Central memory CD4-positive, alpha-beta T cell (primary cell): Measurements from ENCODE around the gene WAS.
"Not testable (repeated sequence)": the region's sequence is repeated elsewhere in the genome, so short reads cannot be mapped to it uniquely, and the experiment has no call there.

Source experiments
- DNase-seq: peaks from one replicate; pipeline ENCODE4 v3.0.0; 2022
- total RNA-seq, 3 experiments: gene quantifications; one replicate each; lab custom pipeline; 2026; lab: John Stamatoyannopoulos, UW

The WAS gene
- total RNA-seq = 37.2 to 58.8 (median 54.0) reads per million in 3 experiments

- peak; percentile 59 for DNase-seq
Observed at GRCh38 chrX:48683411-48683982, at the start of gene WAS. Gene WAS (plus strand): TSS chrX:48683799. CDS start chrX:48683854, 55 bp downstream.

- no peak for DNase-seq
Observed at GRCh38 chrX:48636301-48636700, 47.3 kb upstream of the WAS start.

- DNase-seq = no peak
Observed at GRCh38 chrX:48636776-48637175, 46.8 kb upstream of the WAS start.

DNA sequence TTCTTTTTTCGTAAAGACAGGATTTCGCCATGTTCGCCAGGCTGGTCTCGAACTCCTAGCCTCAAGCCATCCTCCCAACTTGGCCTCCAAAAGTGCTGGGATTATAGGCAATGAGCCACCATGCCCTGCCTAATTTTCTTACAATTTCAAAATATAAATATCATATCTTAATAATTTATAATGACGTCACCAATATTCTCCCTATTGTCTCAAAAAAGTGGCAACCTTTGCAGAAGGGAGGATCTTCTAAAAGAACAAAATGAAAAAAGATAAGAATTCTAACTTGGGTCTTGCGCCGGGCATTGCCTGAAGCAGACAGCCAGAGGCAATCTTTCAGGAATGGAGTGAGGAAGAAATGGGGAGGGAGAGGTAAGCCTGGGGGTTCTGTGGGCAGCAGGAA, 37.9 kb upstream of the WAS start:
- no peak for DNase-seq

GRCh38 chrX:48648336-48648751, 35.3 kb upstream of the WAS start:
- DNase-seq = peak; percentile 38

GRCh38 chrX:48649102-48649501, 34.5 kb upstream of the WAS start:
- no peak for DNase-seq

GRCh38 chrX:48652055-48652579, 31.5 kb upstream of the WAS start:
- not testable (repeated sequence) for DNase-seq

DNA sequence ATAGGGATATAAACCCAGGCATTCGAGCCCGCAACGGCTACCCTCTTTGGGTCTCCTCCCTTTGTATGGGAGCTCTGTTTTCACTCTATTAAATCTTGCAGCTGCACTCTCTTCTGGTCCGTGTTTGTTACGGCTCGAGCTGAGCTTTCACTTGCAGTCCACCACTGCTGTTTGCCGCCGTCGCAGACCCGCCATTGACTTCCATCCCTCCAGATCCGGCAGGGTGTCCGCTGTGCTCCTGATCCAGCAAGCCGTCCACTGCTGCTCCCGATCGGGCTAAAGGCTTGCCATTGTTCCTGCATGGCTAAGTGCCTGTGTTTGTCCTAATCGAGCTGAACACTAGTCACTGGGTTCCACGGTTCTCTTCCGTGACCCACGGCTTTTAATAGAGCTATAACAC, 28.9 kb upstream of the WAS start:
- not testable (repeated sequence) for DNase-seq

- DNase-seq = not testable (repeated sequence)
Observed at GRCh38 chrX:48659686-48660085, 23.9 kb upstream of the WAS start.

DNA sequence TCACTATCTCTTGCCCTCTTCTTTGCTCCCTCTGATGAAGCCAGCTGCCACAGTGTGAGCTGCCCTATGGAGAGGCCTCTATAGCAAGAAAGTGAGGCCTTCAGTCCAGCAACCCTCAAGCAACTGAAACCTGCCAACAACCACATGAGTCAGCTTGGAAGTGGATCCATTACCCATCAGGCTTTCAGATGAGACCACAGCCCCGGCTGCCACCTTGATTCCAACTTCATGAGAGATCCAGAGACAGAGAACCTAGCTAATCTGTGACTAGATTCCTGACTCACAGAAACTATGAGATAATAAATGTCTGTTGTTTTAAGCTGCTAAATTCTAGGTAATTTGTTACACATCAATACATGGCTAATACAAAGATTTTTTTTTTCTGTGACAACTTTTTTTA, 20.4 kb upstream of the WAS start:
- no peak for DNase-seq

DNA sequence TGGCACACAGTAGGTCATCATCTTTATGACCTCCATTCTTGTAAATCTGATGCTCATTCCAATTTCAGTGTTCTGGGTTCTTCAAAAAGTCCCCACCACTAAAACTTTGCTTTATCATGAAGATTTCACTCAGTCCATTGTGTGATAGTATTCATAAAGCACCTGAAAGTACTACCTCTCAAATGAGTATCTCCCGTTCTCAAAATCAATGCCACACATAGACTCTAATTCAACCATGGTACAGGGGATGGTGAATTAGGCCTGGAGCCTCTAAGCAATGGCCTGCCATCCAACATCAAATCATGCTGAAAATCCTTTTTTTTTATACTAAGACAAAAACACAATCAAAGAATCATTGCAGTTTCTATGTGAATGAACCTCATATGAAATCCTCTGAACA, 19.4 kb upstream of the WAS start:
- no peak for DNase-seq

DNA sequence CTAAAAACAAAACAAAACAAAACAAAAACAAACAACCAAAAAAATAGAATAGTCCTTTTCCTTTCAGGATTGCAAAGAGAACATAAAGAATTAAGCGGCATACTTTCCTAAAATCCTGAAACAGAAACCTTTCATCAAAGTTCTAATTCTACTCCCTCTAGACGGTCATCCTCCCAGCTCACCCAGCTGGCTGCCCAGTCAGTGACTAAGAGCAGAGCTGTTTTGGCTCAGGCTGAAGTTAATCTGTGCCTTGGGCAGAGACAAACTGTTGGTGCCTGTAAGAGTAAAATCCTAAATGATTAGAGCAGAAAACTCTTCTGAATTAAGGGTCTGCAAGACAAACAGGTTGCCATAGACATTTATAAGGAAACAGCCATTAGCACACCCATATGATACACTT, 17.6 kb upstream of the WAS start:
- DNase-seq = no peak

GRCh38 chrX:48666649-48667048, 16.9 kb upstream of the WAS start:
- DNase-seq = no peak

- DNase-seq = no peak
Observed at GRCh38 chrX:48667509-48667908, 16.1 kb upstream of the WAS start.

GRCh38 chrX:48668187-48668586, 15.4 kb upstream of the WAS start:
- DNase-seq = not testable (repeated sequence)

GRCh38 chrX:48676106-48676892, 7.3 kb upstream of the WAS start:
- DNase-seq = peak; percentile 86

- DNase-seq = peak; percentile 20
Observed at GRCh38 chrX:48676893-48677270, 6.7 kb upstream of the WAS start.

- DNase-seq = no peak
Observed at GRCh38 chrX:48677516-48677915, 6.1 kb upstream of the WAS start.

DNA sequence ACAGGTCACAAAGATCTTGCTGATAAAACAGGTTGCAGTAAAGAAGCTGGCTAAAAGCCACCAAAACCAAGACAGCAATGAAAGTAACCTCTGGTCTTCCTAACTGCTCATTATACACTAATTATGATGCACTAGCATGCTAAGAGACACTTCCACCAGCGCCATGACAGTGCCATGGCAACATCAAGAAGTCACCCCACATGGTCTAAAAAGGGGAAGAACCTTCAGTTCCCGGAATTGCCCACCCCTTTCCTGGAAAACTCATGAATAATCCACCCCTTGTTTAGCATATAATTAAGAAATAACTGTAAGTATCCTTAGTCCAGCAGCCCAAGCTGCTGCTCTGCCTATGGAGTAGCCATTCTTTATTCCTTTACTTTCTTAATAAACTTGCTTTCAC, 3.1 kb upstream of the WAS start:
- not testable (repeated sequence) for DNase-seq

DNA sequence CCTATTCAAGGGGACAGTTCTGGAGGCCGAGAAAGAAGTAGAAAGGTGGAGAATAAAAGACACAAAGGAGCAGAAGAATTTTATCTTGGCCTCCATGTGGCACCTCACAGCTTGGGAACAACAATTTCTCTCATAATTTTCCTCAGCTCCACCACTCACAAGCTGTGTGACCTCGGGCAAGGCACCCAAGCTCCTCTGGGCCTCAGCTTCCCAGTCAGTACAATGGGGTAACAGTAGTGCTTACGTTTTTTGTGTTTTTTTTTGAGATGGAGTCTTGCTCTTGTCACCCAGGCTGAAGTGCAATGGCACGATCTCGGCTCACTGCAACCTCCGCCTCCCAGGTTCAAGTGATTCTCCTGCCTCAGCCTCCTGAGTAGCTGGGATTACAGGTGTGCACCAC, 2.7 kb upstream of the WAS start:
- DNase-seq = not testable (repeated sequence)

- no peak for DNase-seq
Observed at GRCh38 chrX:48681539-48682183, 1.9 kb upstream of the WAS start.

- not testable (repeated sequence) for DNase-seq
Observed at GRCh38 chrX:48682795-48683194, 804 bp upstream of the WAS start.

- no peak for DNase-seq
Observed at GRCh38 chrX:48684134-48684533, 535 bp downstream of the WAS start.

- no peak for DNase-seq
Observed at GRCh38 chrX:48685416-48685815, 1.8 kb downstream of the WAS start.
